Neuron (in vitro differentiated cells): ENCODE results near the gene ARFGEF3.
"Not testable (repeated sequence)": the region's sequence is repeated elsewhere in the genome, so short reads cannot be mapped to it uniquely, and the experiment has no call there.

Experiments
- H2AFZ ChIP-seq: one replicate; pipeline ENCODE4 v1.6.1; 2013; ENCODE audit warnings: low read depth, mild to moderate bottlenecking, inconsistent platforms, low read length, moderate library complexity
- H3K27me3 ChIP-seq: one replicate; pipeline ENCODE4 v1.6.1; 2013; ENCODE audit warnings: low read length; ENCODE audit not compliant: insufficient read depth
- H3K36me3 ChIP-seq: one replicate; pipeline ENCODE4 v1.6.1; 2013; ENCODE audit warnings: low read length; ENCODE audit not compliant: insufficient read depth
- H3K4me1 ChIP-seq: one replicate; pipeline ENCODE4 v1.6.1; 2013; ENCODE audit warnings: low read length; ENCODE audit not compliant: insufficient read depth
- H3K4me3 ChIP-seq: 2 replicates; pipeline ENCODE4 v1.5.1; 2013; ENCODE audit warnings: mild to moderate bottlenecking, low read length, moderate library complexity
- H3K9me3 ChIP-seq: one replicate; pipeline ENCODE4 v1.6.1; 2013; ENCODE audit warnings: low read length

The ARFGEF3 gene

GRCh38 chr6:138287144-138287955, 125.6 kb downstream of the ARFGEF3 start:
- peaks cover 3% of the 10 kb centered on the region for H3K27me3 ChIP-seq
- H3K9me3 ChIP-seq = no peaks in the 10 kb centered on the region
- no peaks in the 10 kb centered on the region for H3K36me3 ChIP-seq
- no peaks in the 10 kb centered on the region for H3K4me1 ChIP-seq
- H2AFZ ChIP-seq = no peak overlapping the region
- no peak overlapping the region for H3K4me3 ChIP-seq

GRCh38 chr6:138288428-138289085, 126.8 kb downstream of the ARFGEF3 start:
- not testable (repeated sequence) for H3K4me1 ChIP-seq, H3K9me3 ChIP-seq, H3K4me3 ChIP-seq, H2AFZ ChIP-seq, H3K27me3 ChIP-seq, H3K36me3 ChIP-seq

GRCh38 chr6:138289739-138290138, 128.0 kb downstream of the ARFGEF3 start:
- H3K4me1 ChIP-seq = no peaks in the 10 kb centered on the region
- H2AFZ ChIP-seq = no peak overlapping the region
- no peak overlapping the region for H3K4me3 ChIP-seq
- H3K27me3 ChIP-seq = peaks cover 3% of the 10 kb centered on the region
- no peaks in the 10 kb centered on the region for H3K9me3 ChIP-seq
- no peaks in the 10 kb centered on the region for H3K36me3 ChIP-seq

GRCh38 chr6:138290423-138290962, 128.8 kb downstream of the ARFGEF3 start:
- H3K4me1 ChIP-seq = no peaks in the 10 kb centered on the region
- no peaks in the 10 kb centered on the region for H3K9me3 ChIP-seq
- peaks cover 3% of the 10 kb centered on the region for H3K27me3 ChIP-seq
- H3K4me3 ChIP-seq = no peak overlapping the region
- H2AFZ ChIP-seq = no peak overlapping the region
- H3K36me3 ChIP-seq = no peaks in the 10 kb centered on the region

- Histone ChIP-seq H3K4me3 (no peak overlapping the region), H3K4me1 (no peaks in the 10 kb centered on the region), H2AFZ (no peak overlapping the region), H3K9me3 (no peaks in the 10 kb centered on the region), H3K36me3 (no peaks in the 10 kb centered on the region), H3K27me3 (peaks cover 3% of the 10 kb centered on the region)
These were observed 129.5 kb downstream of the ARFGEF3 start for GRCh38 chr6:138291036-138291848.

GRCh38 chr6:138291849-138292181, 130.1 kb downstream of the ARFGEF3 start:
- Histone ChIP-seq H3K4me3 (no peak overlapping the region), H3K4me1 (no peaks in the 10 kb centered on the region), H3K9me3 (no peaks in the 10 kb centered on the region)

GRCh38 chr6:138292482-138292881, 130.7 kb downstream of the ARFGEF3 start:
- Histone ChIP-seq H3K27me3 (peaks cover 3% of the 10 kb centered on the region), H2AFZ (no peak overlapping the region), H3K36me3 (no peaks in the 10 kb centered on the region), H3K9me3 (no peaks in the 10 kb centered on the region), H3K4me3 (no peak overlapping the region), H3K4me1 (no peaks in the 10 kb centered on the region)

More at GRCh38 chr6:138291849-138292181, 130.1 kb downstream of the ARFGEF3 start:
- peaks cover 3% of the 10 kb centered on the region for H3K27me3 ChIP-seq
- H3K36me3 ChIP-seq = no peaks in the 10 kb centered on the region
- no peak overlapping the region for H2AFZ ChIP-seq

GRCh38 chr6:138293428-138294395, 132.0 kb downstream of the ARFGEF3 start:
- Histone ChIP-seq H3K27me3 (peaks cover 3% of the 10 kb centered on the region), H3K36me3 (no peaks in the 10 kb centered on the region), H3K4me1 (no peaks in the 10 kb centered on the region), H3K4me3 (no peak overlapping the region), H2AFZ (no peak overlapping the region), H3K9me3 (no peaks in the 10 kb centered on the region)

- Histone ChIP-seq H3K4me3 (no peak overlapping the region), H2AFZ (no peak overlapping the region), H3K27me3 (peaks cover 3% of the 10 kb centered on the region), H3K36me3 (no peaks in the 10 kb centered on the region), H3K4me1 (no peaks in the 10 kb centered on the region), H3K9me3 (no peaks in the 10 kb centered on the region)
These were observed 134.6 kb downstream of the ARFGEF3 start for GRCh38 chr6:138296381-138296780.

- no peak overlapping the region for H2AFZ ChIP-seq
- H3K27me3 ChIP-seq = no peaks in the 10 kb centered on the region
- H3K9me3 ChIP-seq = no peaks in the 10 kb centered on the region
- no peaks in the 10 kb centered on the region for H3K36me3 ChIP-seq
- no peaks in the 10 kb centered on the region for H3K4me1 ChIP-seq
- no peak overlapping the region for H3K4me3 ChIP-seq
These were observed 135.0 kb downstream of the ARFGEF3 start for GRCh38 chr6:138296786-138297185.

- no peaks in the 10 kb centered on the region for H3K9me3 ChIP-seq
- H3K27me3 ChIP-seq = no peaks in the 10 kb centered on the region
- H3K4me3 ChIP-seq = no peak overlapping the region
- H2AFZ ChIP-seq = no peak overlapping the region
- H3K36me3 ChIP-seq = no peaks in the 10 kb centered on the region
- H3K4me1 ChIP-seq = no peaks in the 10 kb centered on the region
These were observed 136.1 kb downstream of the ARFGEF3 start for GRCh38 chr6:138297761-138298298.

GRCh38 chr6:138300469-138300868, 138.7 kb downstream of the ARFGEF3 start:
- H3K4me3 ChIP-seq = no peak overlapping the region
- no peaks in the 10 kb centered on the region for H3K9me3 ChIP-seq
- no peaks in the 10 kb centered on the region for H3K36me3 ChIP-seq
- no peaks in the 10 kb centered on the region for H3K4me1 ChIP-seq
- no peak overlapping the region for H2AFZ ChIP-seq
- no peaks in the 10 kb centered on the region for H3K27me3 ChIP-seq
